Spleen (tissue), 11 donors: Measurements from ENCODE around the gene TCEANC2. TPM values are rescaled to one million over a fixed set of nuclear protein-coding genes. Genes with fewer than 3 reads are reported as not detected.
"Not testable (repeated sequence)": the region's sequence is repeated elsewhere in the genome, so short reads cannot be mapped to it uniquely, and the experiment has no call there.

Experiments
- DNase-seq: peaks from one replicate; pipeline ENCODE4 v3.0.0-alpha.2; 2020
- H3K27ac ChIP-seq, 8 donors: fragments of 200-600 bp; sonication (generic) in 7 of 8; 1 replicate in 4 of 8; 2 replicates in 4 of 8; pipeline versions ENCODE4 v1.5.0 to v1.8.0; 2016 to 2021; ENCODE audit warnings: inconsistent platforms in 4 of 8, mild to moderate bottlenecking in 4 of 8, moderate library complexity in 1 of 8
- H3K27me3 ChIP-seq, 7 donors: fragments of 200-600 bp; sonication (generic) in 6 of 7; replicated peaks in 1 of 7; 1 replicate in 4 of 7; 2 replicates in 3 of 7; pipeline versions ENCODE4 v1.5.0 to v1.8.0; 2016 to 2021; ENCODE audit warnings: inconsistent platforms in 3 of 7, mild to moderate bottlenecking in 1 of 7
- H3K36me3 ChIP-seq, 6 donors: fragments of 200-600 bp; sonication (generic) in 5 of 6; 1 replicate in 4 of 6; 2 replicates in 2 of 6; pipeline versions ENCODE4 v1.5.0 to v1.8.0; 2016 to 2021; ENCODE audit warnings: inconsistent platforms in 2 of 6
- H3K4me1 ChIP-seq, 6 donors: fragments of 200-600 bp; sonication (generic) in 5 of 6; 1 replicate in 3 of 6; 2 replicates in 3 of 6; pipeline versions ENCODE4 v1.5.0 to v1.8.0; 2016 to 2021; ENCODE audit warnings: inconsistent platforms in 3 of 6
- H3K4me3 ChIP-seq, 8 donors: fragments of 200-600 bp; sonication (generic) in 7 of 8; 1 replicate in 4 of 8; 2 replicates in 4 of 8; pipeline versions ENCODE4 v1.5.0 to v1.8.0; 2016 to 2021; ENCODE audit warnings: inconsistent platforms in 4 of 8, mild to moderate bottlenecking in 4 of 8, moderate library complexity in 2 of 8
- H3K9me3 ChIP-seq, 8 donors: fragments of 200-600 bp; sonication (generic) in 7 of 8; 1 replicate in 4 of 8; 2 replicates in 4 of 8; pipeline versions ENCODE4 v1.5.0 to v1.8.0; 2016 to 2021; ENCODE audit warnings: inconsistent platforms in 4 of 8
- POLR2A ChIP-seq, 3 donors: fragments of 450-650 bp; IDR thresholded peaks; one replicate each; pipeline ENCODE4 v1.5.1; 2017; ENCODE audit warnings: antibody characterized with exemption in 3 of 3, mild to moderate bottlenecking in 1 of 3
- POLR2AphosphoS5 ChIP-seq, 3 donors: sonication (generic); formaldehyde crosslinking; IDR thresholded peaks; one replicate each; pipeline ENCODE4 v1.5.1; 2017; ENCODE audit warnings: antibody characterized with exemption in 3 of 3
- WGBS, 5 donors: extraction: QIAGEN DNeasy Blood & Tissue Kit in 3 of 5; methylation state at CpG; one replicate each; pipeline versions ENCODE4 v1.1.5 to v1.1.7; 2013 to 2018; 5-methylcytosine and 5-hydroxymethylcytosine counted together
- intact Hi-C: fragments of 100-400 bp; cut with DNase I; formaldehyde crosslinking; loops from one replicate; pipeline ENCODE4 v1.15.0; 2023; ENCODE audit warnings: low total_unique reads
- polyA plus RNA-seq, 3 donors: library from polyadenylated mRNA; stranded (reverse); fragments of 200-250 nt; gene quantifications; one replicate each; pipeline ENCODE4 v1.2.1, GENCODE V29; 2013
- total RNA-seq, 7 donors: library from RNA; depleted of rRNA in 3 of 7; stranded (reverse); fragments of >200 nt in 3 of 7; fragmentation: NEBNext Ultra II Directional in 4 of 7; extraction: Animal tissue kit (Norgen Biotek cat#: 25700) in 4 of 7; gene quantifications; one replicate each; pipeline versions ENCODE4 v1.1.0 to v1.2.1, GENCODE V29; 2016 to 2021
- TF ChIP-seq, protein P1 (sequence below), 11 experiments: fragments of 200-600 bp in 7 of 11; fragments of 450-650 bp in 4 of 11; sonication (generic) in 4 of 11; IDR thresholded peaks in 8 of 11; conservative IDR thresholded peaks in 3 of 11; 1 replicate in 7 of 11; 2 replicates in 4 of 11; pipeline versions ENCODE4 v1.4.0 to v1.8.0; 2016 to 2021; ENCODE audit warnings: antibody characterized with exemption in 11 of 11, inconsistent platforms in 4 of 11, mild to moderate bottlenecking in 1 of 11
- donor health status: healthy with polysubstance abuse.
- donor health status: DM: no; HTN: no; CAD: no; lungs with moderate emphysema.
- donor health status: DM: no; HTN: no; CAD: no.
- donor health status: Bipolar disorder and iron deficiency.
- donor health status: healthy.
- donor health status: DM: no; HTN: no; CAD: no.
- donor health status: DM: yes; HTN: yes; CAD: no.

The TCEANC2 gene
- total and polyA plus RNA-seq, 10 donors, result 1.9 to 12.7 (median 6.4) TPM

DNA sequence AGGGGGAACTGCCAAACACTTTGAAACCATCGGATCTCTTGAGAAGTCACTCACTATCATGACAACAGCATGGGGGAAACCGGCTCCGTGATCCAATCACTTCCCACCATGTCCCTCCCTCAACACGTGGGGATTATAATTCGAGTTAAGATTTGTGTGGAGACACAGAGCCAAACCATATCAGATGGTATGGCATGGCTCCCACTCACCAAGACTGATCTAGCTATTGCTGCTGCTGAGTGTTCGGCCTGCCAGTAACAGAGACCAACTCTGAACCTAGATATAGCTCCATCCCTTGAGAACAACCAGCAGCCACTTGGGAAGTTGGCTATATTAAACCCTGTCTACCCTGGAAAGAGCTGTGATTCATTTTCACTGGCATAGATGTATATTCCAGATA is 50.0 kb downstream of the TCEANC2 start:
- TF ChIP-seq, protein P1, sequence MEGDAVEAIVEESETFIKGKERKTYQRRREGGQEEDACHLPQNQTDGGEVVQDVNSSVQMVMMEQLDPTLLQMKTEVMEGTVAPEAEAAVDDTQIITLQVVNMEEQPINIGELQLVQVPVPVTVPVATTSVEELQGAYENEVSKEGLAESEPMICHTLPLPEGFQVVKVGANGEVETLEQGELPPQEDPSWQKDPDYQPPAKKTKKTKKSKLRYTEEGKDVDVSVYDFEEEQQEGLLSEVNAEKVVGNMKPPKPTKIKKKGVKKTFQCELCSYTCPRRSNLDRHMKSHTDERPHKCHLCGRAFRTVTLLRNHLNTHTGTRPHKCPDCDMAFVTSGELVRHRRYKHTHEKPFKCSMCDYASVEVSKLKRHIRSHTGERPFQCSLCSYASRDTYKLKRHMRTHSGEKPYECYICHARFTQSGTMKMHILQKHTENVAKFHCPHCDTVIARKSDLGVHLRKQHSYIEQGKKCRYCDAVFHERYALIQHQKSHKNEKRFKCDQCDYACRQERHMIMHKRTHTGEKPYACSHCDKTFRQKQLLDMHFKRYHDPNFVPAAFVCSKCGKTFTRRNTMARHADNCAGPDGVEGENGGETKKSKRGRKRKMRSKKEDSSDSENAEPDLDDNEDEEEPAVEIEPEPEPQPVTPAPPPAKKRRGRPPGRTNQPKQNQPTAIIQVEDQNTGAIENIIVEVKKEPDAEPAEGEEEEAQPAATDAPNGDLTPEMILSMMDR (IDR thresholded peaks at IDR 0.05 in 8 of 11, conservative IDR thresholded peaks at IDR 0.05 in 3 of 11), result no peak
- H3K4me1 ChIP-seq, result peaks cover 0 to 16% (median 10%) of the 10 kb centered on the region in 6 donors
- no peaks in the 10 kb centered on the region for H3K27me3 ChIP-seq
- DNase-seq, result no peak
- WGBS, 5 donors, result 97 to 100% (median 98%) methylated on average over 6 of the region's 6 CpGs
- H3K9me3 ChIP-seq, result no peaks in the 10 kb centered on the region
- intact Hi-C loops, result no loop called here
- H3K27ac ChIP-seq, result no peak overlapping the region
- H3K4me3 ChIP-seq, result no peak overlapping the region
- H3K36me3 ChIP-seq, result peaks cover 0 to 33% (median 0%) of the 10 kb centered on the region in 6 donors

DNA sequence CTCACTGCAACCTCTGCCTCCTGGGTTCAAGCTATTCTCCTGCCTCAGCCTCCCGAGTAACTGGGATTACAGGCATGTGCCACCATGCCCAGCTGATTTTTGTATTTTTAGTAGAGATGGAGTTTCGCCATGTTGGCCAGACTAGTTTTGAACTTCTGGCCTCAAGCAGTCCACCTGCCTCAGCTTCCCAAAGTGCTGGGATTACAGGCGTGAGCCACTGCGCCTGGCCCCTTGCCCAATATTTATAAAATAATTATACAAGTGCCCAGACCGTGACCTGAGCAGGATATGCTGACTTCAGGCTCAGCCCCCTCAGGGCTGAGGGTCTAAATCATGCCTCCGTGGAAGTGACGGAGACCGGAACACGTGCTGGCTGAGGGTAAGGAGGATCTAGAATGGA is 51.2 kb downstream of the TCEANC2 start:
- H3K27me3 ChIP-seq, H3K27ac ChIP-seq, intact Hi-C loops, DNase-seq, H3K4me3 ChIP-seq, H3K4me1 ChIP-seq, H3K9me3 ChIP-seq: not testable (repeated sequence)
- WGBS, 5 donors, result 93 to 96% (median 95%) methylated on average over 9 of the region's 9 CpGs
- peaks cover 0 to 33% (median 0%) of the 10 kb centered on the region in 6 donors for H3K36me3 ChIP-seq

DNA sequence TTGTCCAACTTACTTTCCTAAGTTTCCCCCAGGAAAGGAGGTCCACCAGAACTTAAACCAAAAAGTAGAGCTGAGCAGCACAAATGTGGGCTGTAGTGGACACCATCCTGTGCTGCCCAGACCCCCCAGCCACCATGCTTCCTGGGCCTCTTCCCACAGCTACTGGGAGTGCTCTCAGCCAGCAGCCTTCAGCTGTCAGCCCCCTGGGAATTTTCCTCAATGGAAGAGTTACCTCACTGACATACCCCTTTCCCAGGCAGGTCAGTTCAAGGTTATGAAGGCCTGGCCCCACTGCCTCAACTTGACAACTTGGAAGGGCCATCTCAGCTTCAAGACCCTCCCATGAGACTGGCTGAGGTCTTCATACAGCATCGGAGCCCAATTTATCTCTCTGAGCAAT is 51.7 kb downstream of the TCEANC2 start:
- 54 to 89% (median 81%) methylated on average over 1 of the region's 1 CpG for WGBS, 5 donors
- no peak overlapping the region for H3K4me3 ChIP-seq

DNA sequence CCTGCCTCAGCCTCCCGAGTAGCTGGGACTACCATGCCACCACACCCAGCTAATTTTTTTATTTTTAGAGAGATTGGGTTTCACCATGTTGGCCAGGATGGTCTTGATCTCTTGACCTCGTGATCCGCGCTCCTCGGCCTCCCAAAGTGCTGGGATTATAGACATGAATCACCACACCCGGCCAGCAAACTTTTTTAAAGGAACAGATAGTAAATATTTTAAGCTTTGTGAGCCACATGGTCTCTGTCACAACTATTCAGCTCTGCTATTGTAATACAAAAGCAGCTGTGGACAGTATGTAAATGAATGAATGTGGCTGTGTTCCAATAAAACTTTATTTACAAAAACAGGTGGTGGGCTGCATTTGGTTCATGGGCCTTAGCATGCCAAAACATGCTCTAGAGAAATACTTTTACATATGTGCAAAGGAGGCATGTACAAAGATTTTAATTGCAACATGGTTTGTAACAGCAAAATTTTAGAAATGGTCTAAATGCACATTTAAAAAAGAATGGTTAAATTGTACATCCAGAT is 52.4 kb downstream of the TCEANC2 start:
- DNase-seq, result no peak
- Histone ChIP-seq H3K36me3 (peaks cover 0 to 33% (median 0%) of the 10 kb centered on the region in 6 donors), H3K4me1 (no peaks in the 10 kb centered on the region), H3K4me3 (no peak overlapping the region), H3K9me3 (no peaks in the 10 kb centered on the region), H3K27me3 (no peaks in the 10 kb centered on the region), H3K27ac (no peak overlapping the region)
- 77 to 83% (median 80%) methylated on average over 6 of the region's 6 CpGs for WGBS, 5 donors
- TF ChIP-seq, protein P1 (IDR thresholded peaks at IDR 0.05 in 8 of 11, conservative IDR thresholded peaks at IDR 0.05 in 3 of 11), result no peak
- no peak for TF ChIP-seq POLR2AphosphoS5 (IDR thresholded peaks at IDR 0.05)
- no peak for TF ChIP-seq POLR2A (IDR thresholded peaks at IDR 0.05)
- intact Hi-C loops, result no loop called here

More for the DNA sequence above, 51.7 kb downstream of the TCEANC2 start:
- intact Hi-C loops, result no loop called here
- Histone ChIP-seq H3K9me3 (no peaks in the 10 kb centered on the region), H3K36me3 (peaks cover 0 to 33% (median 0%) of the 10 kb centered on the region in 6 donors), H3K4me1 (peaks cover 0 to 4% (median 0%) of the 10 kb centered on the region in 6 donors), H3K27ac (no peak overlapping the region), H3K27me3 (no peaks in the 10 kb centered on the region)
- TF ChIP-seq POLR2A (IDR thresholded peaks at IDR 0.05), result no peak
- no peak for DNase-seq

DNA sequence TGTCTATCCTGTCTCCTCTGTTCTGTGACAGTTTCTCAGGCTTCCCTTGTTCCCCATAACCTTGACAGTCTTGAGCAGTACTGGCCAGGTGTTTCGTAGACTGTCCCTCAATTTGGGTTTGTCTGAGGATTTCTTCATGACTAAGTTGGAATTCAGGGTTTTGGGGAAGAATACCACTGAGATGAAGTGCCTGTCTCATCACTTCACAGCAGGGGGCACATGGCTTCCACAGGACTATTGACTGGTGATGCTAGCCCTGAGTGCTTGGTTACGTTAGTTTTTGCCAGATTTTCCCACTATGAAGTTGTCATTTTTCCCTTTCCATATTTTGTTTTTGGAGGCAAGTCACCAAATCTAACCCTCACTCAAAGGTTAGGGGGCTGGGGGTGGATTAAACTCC is 53.7 kb downstream of the TCEANC2 start:
- Histone ChIP-seq H3K27ac (no peak overlapping the region), H3K4me3 (no peak overlapping the region), H3K27me3 (no peaks in the 10 kb centered on the region), H3K36me3 (peaks cover 0 to 20% (median 0%) of the 10 kb centered on the region in 6 donors), H3K4me1 (peaks cover 0 to 4% (median under 1%) of the 10 kb centered on the region in 6 donors), H3K9me3 (no peaks in the 10 kb centered on the region)
- 65 to 81% (median 76%) methylated on average over 2 of the region's 2 CpGs for WGBS, 5 donors
- intact Hi-C loops, result no loop called here
- DNase-seq, result no peak
- TF ChIP-seq POLR2AphosphoS5 (IDR thresholded peaks at IDR 0.05) (no peak), POLR2A (IDR thresholded peaks at IDR 0.05) (no peak)

DNA sequence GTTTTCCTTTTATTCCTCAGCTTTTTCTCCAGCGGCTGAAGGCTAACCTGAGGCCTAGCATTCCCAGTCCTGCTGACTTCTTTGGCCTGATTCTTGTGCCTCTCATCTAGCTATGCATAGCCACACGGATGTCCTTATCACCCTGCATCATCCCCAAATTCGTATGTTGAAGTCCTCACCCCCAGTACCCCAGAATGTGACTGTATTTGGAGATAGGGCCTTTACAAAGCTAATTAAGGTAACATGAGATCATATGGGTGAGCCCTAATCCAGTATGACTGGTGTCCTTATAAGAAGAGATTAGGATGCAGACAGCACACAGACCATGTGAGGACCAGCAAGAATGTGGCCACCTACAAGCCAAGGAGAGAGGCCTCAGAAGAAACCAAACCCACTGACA is 54.7 kb downstream of the TCEANC2 start:
- no peak for TF ChIP-seq POLR2AphosphoS5 (IDR thresholded peaks at IDR 0.05)
- TF ChIP-seq, protein P1 (IDR thresholded peaks at IDR 0.05 in 8 of 11, conservative IDR thresholded peaks at IDR 0.05 in 3 of 11), result no peak
- TF ChIP-seq POLR2A (IDR thresholded peaks at IDR 0.05), result no peak
- Histone ChIP-seq H3K27me3 (no peaks in the 10 kb centered on the region), H3K4me1 (peaks cover 0 to 14% (median 8%) of the 10 kb centered on the region in 6 donors), H3K27ac (no peak overlapping the region), H3K4me3 (no peak overlapping the region), H3K9me3 (no peaks in the 10 kb centered on the region), H3K36me3 (peaks cover 0 to 10% (median 0%) of the 10 kb centered on the region in 6 donors)
- WGBS, 5 donors, result 90 to 97% (median 95%) methylated on average over 3 of the region's 3 CpGs
- DNase-seq, result no peak
- intact Hi-C loops, result no loop called here
